ENCODE results near the gene PIF1. TPM values are rescaled to one million over a fixed set of nuclear protein-coding genes. Genes with fewer than 3 reads are reported as not detected.

Gene PIF1
- total RNA-seq, 1 donor: 0.31 TPM

GRCh38 chr15:64780600-64781156 is 44.8 kb downstream of the PIF1 start:
- H3K4me3 ChIP-seq (ENCODE audit: low read length): no peak overlapping the region
- H3K27me3 ChIP-seq (ENCODE audit: insufficient read depth, low read length): peaks cover 23% of the 10 kb centered on the region
- no peaks in the 10 kb centered on the region for H3K9me3 ChIP-seq (ENCODE audit: low read depth, low read length)
- H3K4me1 ChIP-seq (ENCODE audit: insufficient read depth, low read length): no peaks in the 10 kb centered on the region

- H3K27me3 ChIP-seq (ENCODE audit: insufficient read depth, low read length): peaks cover 23% of the 10 kb centered on the region
- H3K4me3 ChIP-seq (ENCODE audit: low read length): no peak overlapping the region
- H3K9me3 ChIP-seq (ENCODE audit: low read depth, low read length): no peaks in the 10 kb centered on the region
- no peaks in the 10 kb centered on the region for H3K4me1 ChIP-seq (ENCODE audit: insufficient read depth, low read length)
Observed at GRCh38 chr15:64779630-64780029, 45.8 kb downstream of the PIF1 start.

GRCh38 chr15:64779024-64779423 is 46.4 kb downstream of the PIF1 start:
- Histone ChIP-seq H3K27me3 (ENCODE audit: insufficient read depth, low read length) (peaks cover 29% of the 10 kb centered on the region), H3K9me3 (ENCODE audit: low read depth, low read length) (no peaks in the 10 kb centered on the region), H3K4me1 (ENCODE audit: insufficient read depth, low read length) (no peaks in the 10 kb centered on the region), H3K4me3 (ENCODE audit: low read length) (no peak overlapping the region)

GRCh38 chr15:64776402-64776786 is 49.1 kb downstream of the PIF1 start:
- Histone ChIP-seq H3K4me3 (ENCODE audit: low read length) (no peak overlapping the region), H3K27me3 (ENCODE audit: insufficient read depth, low read length) (peaks cover 48% of the 10 kb centered on the region), H3K4me1 (ENCODE audit: insufficient read depth, low read length) (no peaks in the 10 kb centered on the region), H3K9me3 (ENCODE audit: low read depth, low read length) (no peaks in the 10 kb centered on the region)

- H3K4me3 ChIP-seq (ENCODE audit: low read length): peak within 1 kb of the TSS; percentile 23
- no peaks in the 10 kb centered on the region for H3K9me3 ChIP-seq (ENCODE audit: low read depth, low read length)
- peaks cover 48% of the 10 kb centered on the region for H3K27me3 ChIP-seq (ENCODE audit: insufficient read depth, low read length)
- H3K4me1 ChIP-seq (ENCODE audit: insufficient read depth, low read length): no peaks in the 10 kb centered on the region
Observed at GRCh38 chr15:64775551-64776401, 49.7 kb downstream of the PIF1 start, which contains the start of gene RBPMS2. Gene RBPMS2, minus strand, starts transcription at chr15:64775589. Its CDS starts 270 bp downstream, at chr15:64775319.

- H3K4me1 ChIP-seq (ENCODE audit: insufficient read depth, low read length): no peaks in the 10 kb centered on the region
- H3K9me3 ChIP-seq (ENCODE audit: low read depth, low read length): no peaks in the 10 kb centered on the region
- peak overlapping the region; percentile 10 for H3K4me3 ChIP-seq (ENCODE audit: low read length)
- H3K27me3 ChIP-seq (ENCODE audit: insufficient read depth, low read length): peaks cover 48% of the 10 kb centered on the region
Observed at GRCh38 chr15:64774629-64775493, 50.6 kb downstream of the PIF1 start.

- Histone ChIP-seq H3K4me1 (ENCODE audit: insufficient read depth, low read length) (no peaks in the 10 kb centered on the region), H3K27me3 (ENCODE audit: insufficient read depth, low read length) (peaks cover 48% of the 10 kb centered on the region), H3K9me3 (ENCODE audit: low read depth, low read length) (no peaks in the 10 kb centered on the region), H3K4me3 (ENCODE audit: low read length) (no peak overlapping the region)
Observed at GRCh38 chr15:64774037-64774628, 51.3 kb downstream of the PIF1 start.

- Histone ChIP-seq H3K4me3 (ENCODE audit: low read length) (no peak overlapping the region), H3K4me1 (ENCODE audit: insufficient read depth, low read length) (no peaks in the 10 kb centered on the region), H3K27me3 (ENCODE audit: insufficient read depth, low read length) (peaks cover 48% of the 10 kb centered on the region), H3K9me3 (ENCODE audit: low read depth, low read length) (no peaks in the 10 kb centered on the region)
Observed at GRCh38 chr15:64773606-64774005, 51.8 kb downstream of the PIF1 start.

- Histone ChIP-seq H3K4me1 (ENCODE audit: insufficient read depth, low read length) (no peaks in the 10 kb centered on the region), H3K27me3 (ENCODE audit: insufficient read depth, low read length) (peaks cover 44% of the 10 kb centered on the region), H3K4me3 (ENCODE audit: low read length) (no peak overlapping the region), H3K9me3 (ENCODE audit: low read depth, low read length) (no peaks in the 10 kb centered on the region)
Observed at GRCh38 chr15:64772964-64773363, 52.5 kb downstream of the PIF1 start.

GRCh38 chr15:64772488-64772887 is 53.0 kb downstream of the PIF1 start:
- H3K4me3 ChIP-seq (ENCODE audit: low read length): no peak overlapping the region
- peaks cover 43% of the 10 kb centered on the region for H3K27me3 ChIP-seq (ENCODE audit: insufficient read depth, low read length)
- no peaks in the 10 kb centered on the region for H3K4me1 ChIP-seq (ENCODE audit: insufficient read depth, low read length)
- H3K9me3 ChIP-seq (ENCODE audit: low read depth, low read length): no peaks in the 10 kb centered on the region

- Histone ChIP-seq H3K9me3 (ENCODE audit: low read depth, low read length) (no peaks in the 10 kb centered on the region), H3K4me1 (ENCODE audit: insufficient read depth, low read length) (no peaks in the 10 kb centered on the region), H3K27me3 (ENCODE audit: insufficient read depth, low read length) (peaks cover 25% of the 10 kb centered on the region), H3K4me3 (ENCODE audit: low read length) (no peak overlapping the region)
Observed at GRCh38 chr15:64770626-64771025, 54.8 kb downstream of the PIF1 start.

- H3K4me1 ChIP-seq (ENCODE audit: insufficient read depth, low read length): no peaks in the 10 kb centered on the region
- H3K27me3 ChIP-seq (ENCODE audit: insufficient read depth, low read length): peaks cover under 1% of the 10 kb centered on the region
- H3K9me3 ChIP-seq (ENCODE audit: low read depth, low read length): no peaks in the 10 kb centered on the region
- H3K4me3 ChIP-seq (ENCODE audit: low read length): no peak overlapping the region
Observed at GRCh38 chr15:64767203-64767602, 58.2 kb downstream of the PIF1 start.

- no peaks in the 10 kb centered on the region for H3K9me3 ChIP-seq (ENCODE audit: low read depth, low read length)
- H3K4me1 ChIP-seq (ENCODE audit: insufficient read depth, low read length): no peaks in the 10 kb centered on the region
- no peaks in the 10 kb centered on the region for H3K27me3 ChIP-seq (ENCODE audit: insufficient read depth, low read length)
- no peak overlapping the region for H3K4me3 ChIP-seq (ENCODE audit: low read length)
Observed at GRCh38 chr15:64766058-64766457, 59.4 kb downstream of the PIF1 start.

All from mononuclear cell (primary cell).